ENCODE data around the gene CD180.

GRCh38 chr5:67206461-67206860 is 9.9 kb upstream of the CD180 start:
- TF ChIP-seq POLR2AphosphoS5 (IDR thresholded peaks at IDR 0.05; ENCODE audit: low read depth, low read length) = no peak
- no peak for TF ChIP-seq TAF1 (IDR thresholded peaks at IDR 0.05; ENCODE audit: borderline replicate concordance, insufficient read depth, low read length)
- TF ChIP-seq REST (IDR thresholded peaks at IDR 0.05; ENCODE audit: insufficient read depth in 1 of 2, low read depth in 2 of 2, low read length in 2 of 2) = no peak
- no peak for TF ChIP-seq SIN3A (IDR thresholded peaks at IDR 0.05; ENCODE audit: borderline replicate concordance, insufficient read depth, low read length)
